KMS-11 (cell line): ENCODE results near the gene CABLES1.

Experiments used
- H2AFZ ChIP-seq: fragments of 200-600 bp; sonication (generic); 2 replicates; pipeline ENCODE4 v1.6.1; 2016; ENCODE audit warnings: antibody characterized with exemption, mixed run types, low read depth
- H3K27ac ChIP-seq: fragments of 200-600 bp; sonication (generic); 2 replicates; pipeline ENCODE4 v1.6.1; 2016; ENCODE audit warnings: mild to moderate bottlenecking, mixed run types
- H3K27me3 ChIP-seq: fragments of 200-600 bp; sonication (generic); 2 replicates; pipeline ENCODE4 v1.6.1; 2017; ENCODE audit warnings: mild to moderate bottlenecking, low read depth, mixed run types, moderate library complexity; ENCODE audit not compliant: insufficient read depth
- H3K36me3 ChIP-seq: fragments of 200-600 bp; sonication (generic); 2 replicates; pipeline ENCODE4 v1.6.1; 2017; ENCODE audit warnings: mild to moderate bottlenecking, mixed run types; ENCODE audit not compliant: insufficient read depth
- H3K4me1 ChIP-seq: fragments of 200-600 bp; sonication (generic); 2 replicates; pipeline ENCODE4 v1.6.1; 2016; ENCODE audit warnings: mild to moderate bottlenecking, low read depth, mixed run types; ENCODE audit not compliant: poor library complexity, severe bottlenecking
- H3K4me2 ChIP-seq: fragments of 200-600 bp; sonication (generic); 2 replicates; pipeline ENCODE4 v1.7.0; 2016; ENCODE audit warnings: mild to moderate bottlenecking, mixed run types
- H3K4me3 ChIP-seq: fragments of 200-600 bp; sonication (generic); IDR thresholded peaks from 2 replicates; pipeline ENCODE4 v1.6.1; 2017; ENCODE audit warnings: low read depth, low read length, mixed read lengths; ENCODE audit not compliant: insufficient read depth
- H3K79me2 ChIP-seq: fragments of 200-600 bp; sonication (generic); 2 replicates; pipeline ENCODE4 v1.6.1; 2016; ENCODE audit warnings: low read depth, mixed run types; ENCODE audit not compliant: insufficient read depth
- H3K9ac ChIP-seq: fragments of 200-600 bp; sonication (generic); 2 replicates; pipeline ENCODE4 v1.6.1; 2016; ENCODE audit warnings: mild to moderate bottlenecking, mixed run types
- H4K20me1 ChIP-seq: fragments of 200-600 bp; sonication (generic); 2 replicates; pipeline ENCODE4 v1.6.1; 2016; ENCODE audit warnings: mild to moderate bottlenecking, mixed run types; ENCODE audit not compliant: insufficient read depth
- TF ChIP-seq, protein P1 (sequence below): fragments of 200-600 bp; sonication (generic); conservative IDR thresholded peaks from 2 replicates; pipeline ENCODE4 v1.6.1; 2017; ENCODE audit warnings: low read depth, mild to moderate bottlenecking, antibody characterized with exemption, low read length, moderate library complexity, mixed read lengths

CABLES1 gene

DNA sequence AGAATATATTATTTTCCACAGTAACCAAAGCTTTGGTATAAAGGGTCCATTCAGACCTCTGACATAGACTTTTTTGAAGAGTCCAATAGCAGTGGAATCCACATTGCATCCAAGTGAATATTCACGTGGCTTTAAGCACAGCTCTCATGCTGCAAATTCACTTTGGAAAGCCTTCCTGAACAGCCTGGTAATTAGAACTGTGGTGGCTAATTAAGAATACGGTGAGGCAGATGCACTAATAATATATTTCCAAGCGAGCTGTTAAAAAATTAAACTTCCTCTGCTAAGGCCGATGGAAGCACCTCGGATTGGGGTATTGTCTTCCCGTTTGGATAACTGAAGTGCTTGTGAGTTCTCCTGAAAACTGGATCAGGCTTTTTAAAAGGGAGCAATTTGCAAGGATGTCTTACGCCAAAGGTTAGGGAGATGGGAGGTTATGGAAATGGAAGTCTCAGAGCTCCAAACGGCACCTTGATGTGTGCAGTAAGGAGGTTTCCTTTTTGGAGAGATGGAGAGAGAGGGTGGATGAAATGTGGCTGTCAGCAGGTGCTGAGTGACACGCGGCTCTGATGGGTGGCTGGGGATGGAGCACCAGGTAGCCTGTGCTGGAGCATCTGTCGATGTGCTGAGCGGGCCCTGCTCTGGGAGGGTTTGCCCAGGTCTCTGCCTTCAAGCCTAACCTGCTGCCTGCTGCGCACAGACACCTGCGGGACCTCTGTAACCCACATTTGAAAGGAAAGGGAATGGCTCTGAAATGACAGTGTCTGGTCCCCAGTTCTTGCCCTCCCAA lies 37.5 kb downstream of the CABLES1 start:
- H3K36me3 ChIP-seq = peaks cover 5% of the 10 kb centered on the region; the same call in 1 of the 2 replicates
- no peaks in the 10 kb centered on the region for H3K27me3 ChIP-seq
- no peak overlapping the region for H3K4me3 ChIP-seq
- no peak overlapping the region for H3K27ac ChIP-seq
- peaks cover 66% of the 10 kb centered on the region for H3K4me1 ChIP-seq
- H3K79me2 ChIP-seq = peaks cover 98% of the 10 kb centered on the region
- no peak overlapping the region for H3K4me2 ChIP-seq
- H3K9ac ChIP-seq = no peak overlapping the region
- H2AFZ ChIP-seq = no peak overlapping the region
- TF ChIP-seq, protein P1, sequence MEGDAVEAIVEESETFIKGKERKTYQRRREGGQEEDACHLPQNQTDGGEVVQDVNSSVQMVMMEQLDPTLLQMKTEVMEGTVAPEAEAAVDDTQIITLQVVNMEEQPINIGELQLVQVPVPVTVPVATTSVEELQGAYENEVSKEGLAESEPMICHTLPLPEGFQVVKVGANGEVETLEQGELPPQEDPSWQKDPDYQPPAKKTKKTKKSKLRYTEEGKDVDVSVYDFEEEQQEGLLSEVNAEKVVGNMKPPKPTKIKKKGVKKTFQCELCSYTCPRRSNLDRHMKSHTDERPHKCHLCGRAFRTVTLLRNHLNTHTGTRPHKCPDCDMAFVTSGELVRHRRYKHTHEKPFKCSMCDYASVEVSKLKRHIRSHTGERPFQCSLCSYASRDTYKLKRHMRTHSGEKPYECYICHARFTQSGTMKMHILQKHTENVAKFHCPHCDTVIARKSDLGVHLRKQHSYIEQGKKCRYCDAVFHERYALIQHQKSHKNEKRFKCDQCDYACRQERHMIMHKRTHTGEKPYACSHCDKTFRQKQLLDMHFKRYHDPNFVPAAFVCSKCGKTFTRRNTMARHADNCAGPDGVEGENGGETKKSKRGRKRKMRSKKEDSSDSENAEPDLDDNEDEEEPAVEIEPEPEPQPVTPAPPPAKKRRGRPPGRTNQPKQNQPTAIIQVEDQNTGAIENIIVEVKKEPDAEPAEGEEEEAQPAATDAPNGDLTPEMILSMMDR = no peak
- peaks cover 53% of the 10 kb centered on the region for H4K20me1 ChIP-seq

GRCh38 chr18:23173912-23174311 lies 38.6 kb downstream of the CABLES1 start:
- Histone ChIP-seq H3K4me1 (peaks cover 65% of the 10 kb centered on the region), H3K79me2 (peaks cover 98% of the 10 kb centered on the region), H3K36me3 (peaks cover 5% of the 10 kb centered on the region; the same call in 1 of the 2 replicates), H2AFZ (no peak overlapping the region), H3K4me2 (no peak overlapping the region), H4K20me1 (peaks cover 42% of the 10 kb centered on the region), H3K4me3 (no peak overlapping the region), H3K27me3 (no peaks in the 10 kb centered on the region), H3K9ac (no peak overlapping the region), H3K27ac (no peak overlapping the region)
- TF ChIP-seq, protein P1 = no peak

GRCh38 chr18:23176701-23177432 lies 41.6 kb downstream of the CABLES1 start:
- peaks cover 65% of the 10 kb centered on the region for H3K4me1 ChIP-seq
- no peak overlapping the region for H2AFZ ChIP-seq
- no peak overlapping the region; the same call in 1 of the 2 replicates for H3K27ac ChIP-seq
- peaks cover 5% of the 10 kb centered on the region; the same call in 1 of the 2 replicates for H3K36me3 ChIP-seq
- peaks cover 26% of the 10 kb centered on the region for H4K20me1 ChIP-seq
- no peak overlapping the region for H3K4me2 ChIP-seq
- no peak overlapping the region for H3K4me3 ChIP-seq
- peaks cover 98% of the 10 kb centered on the region for H3K79me2 ChIP-seq
- no peak overlapping the region for H3K9ac ChIP-seq
- H3K27me3 ChIP-seq = no peaks in the 10 kb centered on the region
- TF ChIP-seq, protein P1 = no peak

DNA sequence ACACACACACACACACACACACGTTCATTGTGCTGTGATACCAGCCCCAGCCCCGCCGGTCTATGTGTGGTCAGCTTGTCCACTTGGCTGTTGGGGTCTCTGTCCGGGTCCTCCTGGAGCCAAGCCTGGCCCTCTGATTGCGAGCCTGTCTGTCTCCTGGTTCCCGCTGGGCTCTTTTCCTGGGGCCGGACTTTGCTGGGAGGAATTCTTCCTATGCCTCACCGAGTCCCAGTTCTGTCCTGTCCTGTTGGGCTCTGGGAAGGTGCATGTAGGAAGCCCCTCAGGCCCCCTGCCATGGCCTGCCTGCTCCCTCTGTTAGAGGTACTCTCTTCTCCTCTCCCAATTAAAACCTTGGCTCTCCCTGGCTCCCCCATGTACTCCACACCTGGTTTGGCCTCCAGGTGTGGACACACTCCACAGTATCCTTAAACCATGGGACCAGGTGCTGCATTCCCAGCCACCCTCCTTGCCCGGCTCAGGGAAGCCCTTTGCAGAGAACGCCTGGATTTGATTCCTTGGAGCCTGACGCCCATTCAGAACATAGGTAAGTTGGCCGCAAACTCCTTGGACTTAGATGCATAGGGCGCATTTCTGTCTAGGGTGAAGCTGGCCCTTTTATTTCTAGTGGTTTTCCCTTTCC lies 42.3 kb downstream of the CABLES1 start:
- TF ChIP-seq, protein P1 = no peak
- H4K20me1 ChIP-seq = peaks cover 28% of the 10 kb centered on the region
- peaks cover 98% of the 10 kb centered on the region for H3K79me2 ChIP-seq
- H3K4me3 ChIP-seq = no peak overlapping the region
- H3K36me3 ChIP-seq = peaks cover under 1% of the 10 kb centered on the region; the same call in 1 of the 2 replicates
- peaks cover 64% of the 10 kb centered on the region for H3K4me1 ChIP-seq
- no peak overlapping the region for H2AFZ ChIP-seq
- H3K27me3 ChIP-seq = no peaks in the 10 kb centered on the region
- no peak overlapping the region for H3K9ac ChIP-seq
- no peak overlapping the region for H3K27ac ChIP-seq
- no peak overlapping the region for H3K4me2 ChIP-seq
